ENCODE results near the gene GRM8.

Gene GRM8

GRCh38 chr7:126958367-126958766, 294.4 kb downstream of the GRM8 start:
- ATAC-seq = no peak
- TF ChIP-seq GLIS3 (CRISPR knock-in tag; IDR thresholded peaks at IDR 0.05) (no peak), POU6F1 (CRISPR knock-in tag; IDR thresholded peaks at IDR 0.05; ENCODE audit: borderline replicate concordance, low read depth) (no peak), RARB (CRISPR knock-in tag; IDR thresholded peaks at IDR 0.05) (no peak), ARNTL (CRISPR knock-in tag; IDR thresholded peaks at IDR 0.05; ENCODE audit: borderline replicate concordance, low read depth) (no peak), ZNF8 (CRISPR knock-in tag; IDR thresholded peaks at IDR 0.05) (no peak), CSRNP3 (CRISPR knock-in tag; IDR thresholded peaks at IDR 0.05) (no peak), PPARA (CRISPR knock-in tag; IDR thresholded peaks at IDR 0.05; ENCODE audit: borderline replicate concordance) (no peak), ZFP30 (CRISPR knock-in tag; IDR thresholded peaks at IDR 0.05) (no peak), ZC3H10 (CRISPR knock-in tag; IDR thresholded peaks at IDR 0.05) (no peak), CSDC2 (CRISPR knock-in tag; IDR thresholded peaks at IDR 0.05) (no peak), PATZ1 (CRISPR knock-in tag; IDR thresholded peaks at IDR 0.05; ENCODE audit: borderline replicate concordance) (no peak), ZNF565 (CRISPR knock-in tag; conservative IDR thresholded peaks at IDR 0.05; ENCODE audit: low read depth) (no peak)

- no peak for TF ChIP-seq BACH2 (CRISPR knock-in tag; IDR thresholded peaks at IDR 0.05; ENCODE audit: borderline replicate concordance)
- TF ChIP-seq TCF4 (CRISPR knock-in tag; IDR thresholded peaks at IDR 0.05; ENCODE audit: borderline replicate concordance) = no peak
- no peak for TF ChIP-seq ZC3H10 (CRISPR knock-in tag; IDR thresholded peaks at IDR 0.05)
- TF ChIP-seq ZFP3 (CRISPR knock-in tag; IDR thresholded peaks at IDR 0.05) = no peak
- TF ChIP-seq TSHZ2 (CRISPR knock-in tag; IDR thresholded peaks at IDR 0.05) = no peak
- no peak for TF ChIP-seq ISL1 (CRISPR knock-in tag; IDR thresholded peaks at IDR 0.05)
- TF ChIP-seq SNAI2 (CRISPR knock-in tag; IDR thresholded peaks at IDR 0.05) = no peak
- no peak for TF ChIP-seq ZFP30 (CRISPR knock-in tag; IDR thresholded peaks at IDR 0.05)
- no peak for ATAC-seq
These were observed 295.3 kb downstream of the GRM8 start for GRCh38 chr7:126957443-126957842.

GRCh38 chr7:126953461-126953860, 299.3 kb downstream of the GRM8 start:
- TF ChIP-seq BACH2 (CRISPR knock-in tag; IDR thresholded peaks at IDR 0.05; ENCODE audit: borderline replicate concordance) (no peak), CREB5 (CRISPR knock-in tag; IDR thresholded peaks at IDR 0.05; ENCODE audit: low read depth) (no peak), ZFP30 (CRISPR knock-in tag; IDR thresholded peaks at IDR 0.05) (no peak), GLIS3 (CRISPR knock-in tag; IDR thresholded peaks at IDR 0.05) (no peak), OSR1 (CRISPR knock-in tag; IDR thresholded peaks at IDR 0.05) (no peak), PPARA (CRISPR knock-in tag; IDR thresholded peaks at IDR 0.05; ENCODE audit: borderline replicate concordance) (no peak), ZFP3 (CRISPR knock-in tag; IDR thresholded peaks at IDR 0.05) (no peak), RARB (CRISPR knock-in tag; IDR thresholded peaks at IDR 0.05) (no peak), ZC3H10 (CRISPR knock-in tag; IDR thresholded peaks at IDR 0.05) (no peak), TOX (CRISPR knock-in tag; IDR thresholded peaks at IDR 0.05; ENCODE audit: borderline replicate concordance) (no peak), TCF4 (CRISPR knock-in tag; IDR thresholded peaks at IDR 0.05; ENCODE audit: borderline replicate concordance) (no peak), ISL1 (CRISPR knock-in tag; IDR thresholded peaks at IDR 0.05) (no peak)
- ATAC-seq = no peak
